HCT116 (cell line): ENCODE results near the gene AQP6. TPM values are rescaled to one million over a fixed set of nuclear protein-coding genes. Genes with fewer than 3 reads are reported as not detected.

Experiments used
- ATAC-seq: fragments of 200-7000 bp; cut with Tn5 transposase; 2 replicates; pipeline ENCODE4 v1.9.1; 2020; ENCODE audit warnings: mild to moderate bottlenecking, moderate library complexity
- BruUV-seq: library from RNA; stranded (reverse); fragments of 400-500 nt; replicated peaks from 2 replicates; lab custom pipeline; 2021; lab: Mats Ljungman, UMichigan
- CTCF ChIA-PET: fragments of 300-600 bp; sonication (Branson Sonifier 250); formaldehyde crosslinking; loops from one replicate; lab custom pipeline; 2021; ENCODE audit warnings: antibody characterized with exemption; lab: Charles Lee
- POLR2A ChIA-PET: fragments of 300-600, 350-600 bp; sonication (Branson Sonifier 250); formaldehyde crosslinking; loops from one replicate; lab custom pipeline; 2021; ENCODE audit warnings: antibody characterized with exemption; lab: Charles Lee
- RAD21 ChIA-PET, 2 experiments: fragments of 300-600 bp; sonication (Branson Sonifier 250); formaldehyde crosslinking; loops; one replicate each; lab custom pipeline; 2023; ENCODE audit warnings: low total read pairs in 2 of 2; ENCODE audit not compliant: uncharacterized antibody in 2 of 2, unreplicated experiment in 2 of 2, low non-redundant PET in 1 of 2; lab: Charles Lee
- DNase-seq: peaks from one replicate; pipeline ENCODE4 v3.0.0-alpha.2; 2010; ENCODE audit warnings: low read depth, low spot score
- H2AFZ ChIP-seq: fragments of 200-600 bp; shearing (Covaris generic), sonication (generic); 2 replicates; pipeline ENCODE4 v1.6.1; 2017; ENCODE audit warnings: low read depth, mixed run types, mixed read lengths, antibody characterized with exemption, low read length; ENCODE audit not compliant: poor library complexity, severe bottlenecking
- H3K27ac ChIP-seq: 2 replicates; pipeline ENCODE4 v1.5.1; 2012; ENCODE audit warnings: low read depth, low read length
- H3K27me3 ChIP-seq: fragments of 200-600 bp; sonication (generic); 2 replicates; pipeline ENCODE4 v1.6.1; 2016; ENCODE audit warnings: mixed run types, low read length, mixed read lengths; ENCODE audit not compliant: insufficient read depth
- H3K36me3 ChIP-seq, 2 experiments: fragments of 200-500 bp in 1 of 2; fragments of 200-600 bp in 1 of 2; sonication (Bioruptor generic) in 1 of 2; sonication (generic) in 1 of 2; 2 replicates each; pipeline versions ENCODE4 v1.5.1 to v1.6.1; 2014 to 2016; ENCODE audit warnings: low read length in 2 of 2, inconsistent platforms in 1 of 2, mixed read lengths in 1 of 2, mixed run types in 1 of 2; ENCODE audit not compliant: insufficient read depth in 2 of 2, control insufficient read depth in 1 of 2
- H3K4me1 ChIP-seq, 2 experiments: fragments of 200-600 bp in 1 of 2; sonication (generic) in 1 of 2; 2 replicates each; pipeline versions ENCODE4 v1.5.1 to v1.6.1; 2012 to 2017; ENCODE audit warnings: low read length in 2 of 2, inconsistent platforms in 1 of 2, mild to moderate bottlenecking in 1 of 2, mixed read lengths in 1 of 2, mixed run types in 1 of 2, moderate library complexity in 1 of 2; ENCODE audit not compliant: insufficient read depth in 2 of 2, control insufficient read depth in 1 of 2
- H3K4me2 ChIP-seq: fragments of 200-600 bp; sonication (generic); 2 replicates; pipeline ENCODE4 v1.6.1; 2017; ENCODE audit warnings: mixed run types, low read length, mixed read lengths
- H3K4me3 ChIP-seq, 2 experiments: fragments of 200-600 bp in 1 of 2; sonication (generic) in 1 of 2; replicated peaks in 1 of 2; 2 replicates each; pipeline ENCODE4 v1.5.1; 2011 to 2016; ENCODE audit warnings: low read length in 2 of 2, control low read depth in 1 of 2, low read depth in 1 of 2, mild to moderate bottlenecking in 1 of 2, mixed read lengths in 1 of 2, mixed run types in 1 of 2
- H3K79me2 ChIP-seq: fragments of 200-600 bp; sonication (generic); 2 replicates; pipeline ENCODE4 v1.6.1; 2017; ENCODE audit warnings: mild to moderate bottlenecking, mixed run types, low read length, moderate library complexity, mixed read lengths; ENCODE audit not compliant: insufficient read depth
- H3K9ac ChIP-seq: fragments of 200-600 bp; sonication (generic); 2 replicates; pipeline ENCODE4 v1.6.1; 2016; ENCODE audit warnings: low read length, mixed read lengths
- H3K9me2 ChIP-seq: fragments of 200-600 bp; sonication (generic), shearing (Covaris generic); 2 replicates; pipeline ENCODE4 v1.6.1; 2017; ENCODE audit warnings: mixed run types, mild to moderate bottlenecking, moderate library complexity; ENCODE audit not compliant: insufficient read depth
- H3K9me3 ChIP-seq, 2 experiments: fragments of 200-500 bp in 1 of 2; fragments of 200-600 bp in 1 of 2; sonication (Bioruptor generic) in 1 of 2; sonication (generic) in 1 of 2; 2 replicates each; pipeline ENCODE4 v1.6.1; 2014 to 2017; ENCODE audit warnings: low read length in 2 of 2, mixed read lengths in 2 of 2, inconsistent platforms in 1 of 2, low read depth in 1 of 2, mild to moderate bottlenecking in 1 of 2, mixed run types in 1 of 2, moderate library complexity in 1 of 2; ENCODE audit not compliant: control insufficient read depth in 1 of 2, insufficient read depth in 1 of 2
- H4K20me1 ChIP-seq: fragments of 200-600 bp; sonication (generic), shearing (Covaris generic); 2 replicates; pipeline ENCODE4 v1.6.1; 2017; ENCODE audit warnings: mixed run types, mild to moderate bottlenecking, moderate library complexity; ENCODE audit not compliant: insufficient read depth
- CEBPB ChIP-seq: IDR thresholded peaks from 2 replicates; pipeline ENCODE4 v1.6.1; 2012; ENCODE audit warnings: low read depth
- EZH2 ChIP-seq: fragments of 200-600 bp; sonication (generic); IDR thresholded peaks from 2 replicates; pipeline ENCODE4 v1.6.1; 2017; ENCODE audit warnings: antibody characterized with exemption, mixed run types
- POLR2A ChIP-seq: IDR thresholded peaks from 2 replicates; pipeline ENCODE4 v1.7.0; 2011; ENCODE audit warnings: borderline replicate concordance; ENCODE audit not compliant: insufficient read depth, insufficient read length; ENCODE audit errors: extremely low read depth
- RAD21 ChIP-seq: IDR thresholded peaks from 2 replicates; pipeline ENCODE4 v1.6.1; 2012; ENCODE audit warnings: low read depth, mild to moderate bottlenecking
- REST ChIP-seq: IDR thresholded peaks from 2 replicates; pipeline ENCODE4 v1.6.1; 2012; ENCODE audit warnings: low read depth
- SP1 ChIP-seq: IDR thresholded peaks from 2 replicates; pipeline ENCODE4 v1.6.1; 2012; ENCODE audit warnings: low read depth
- SRF ChIP-seq: IDR thresholded peaks from 2 replicates; pipeline ENCODE4 v1.6.1; 2012; ENCODE audit warnings: low read depth
- intact Hi-C: fragments of 100-400 bp; cut with micrococcal nuclease; formaldehyde crosslinking; loops from 2 replicates; pipeline ENCODE4 v1.10.0; 2022
- total RNA-seq: library from RNA; stranded (reverse); gene quantifications from one replicate; pipeline ENCODE4 v1.2.1, GENCODE V29; 2021; ENCODE audit not compliant: unreplicated experiment

AQP6 gene
- total RNA-seq, 1 experiment from 2014 or later: not detected

- RAD21 ChIA-PET: no interaction called here
- ATAC-seq: no peak
Observed at GRCh38 chr12:50003595-50003994, 30.8 kb downstream of the AQP6 start.

GRCh38 chr12:50004696-50005095 lies 31.9 kb downstream of the AQP6 start:
- intact Hi-C loops: no loop called here

More at GRCh38 chr12:50003595-50003994, 30.8 kb downstream of the AQP6 start:
- Histone ChIP-seq H3K9ac (no peak overlapping the region), H3K27ac (no peak overlapping the region), H4K20me1 (peaks cover 11% of the 10 kb centered on the region; the same call in 1 of the 2 replicates), H3K79me2 (peaks cover 51% of the 10 kb centered on the region), H3K4me3 (no peak overlapping the region), H3K4me2 (no peak overlapping the region), H3K4me1 (no peaks in the 10 kb centered on the region), H3K9me3 (no peaks in the 10 kb centered on the region), H3K9me2 (no peaks in the 10 kb centered on the region), H2AFZ (no peak overlapping the region), H3K27me3 (no peaks in the 10 kb centered on the region), H3K36me3 (peaks cover 57 to 69% of the 10 kb centered on the region in 2 experiments)
- intact Hi-C loops: no loop called here
- TF ChIP-seq RAD21 (no peak), EZH2 (no peak)
- ChIA-PET CTCF (interaction anchor here (1.7 kb wide), 1 partner anchor 36 kb away, joined by 6 read pairs; no protein-coding TSS in a partner anchor), POLR2A (no interaction called here)
- BruUV-seq: no TSS peak
- no peak for DNase-seq

More at GRCh38 chr12:50004696-50005095, 31.9 kb downstream of the AQP6 start:
- TF ChIP-seq REST: no peak
- no peak for TF ChIP-seq EZH2
- no peak for TF ChIP-seq CEBPB
- TF ChIP-seq SP1: no peak
- TF ChIP-seq SRF: no peak
- TF ChIP-seq POLR2A: no peak
- DNase-seq: no peak
- no peaks in the 10 kb centered on the region for H3K27me3 ChIP-seq
- peaks cover 47 to 64% of the 10 kb centered on the region in 2 experiments for H3K36me3 ChIP-seq
- ChIA-PET RAD21 (no interaction called here), CTCF (no interaction called here), POLR2A (no interaction called here)
- H3K9me3 ChIP-seq: no peaks in the 10 kb centered on the region
- H3K9ac ChIP-seq: no peak overlapping the region
- peaks cover 11% of the 10 kb centered on the region; the same call in 1 of the 2 replicates for H4K20me1 ChIP-seq
- H2AFZ ChIP-seq: no peak overlapping the region
- H3K9me2 ChIP-seq: no peaks in the 10 kb centered on the region
- no TSS peak for BruUV-seq
- ATAC-seq: no peak
- H3K4me3 ChIP-seq: no peak overlapping the region
- no peaks in the 10 kb centered on the region for H3K4me1 ChIP-seq
- no peak overlapping the region for H3K4me2 ChIP-seq
- peaks cover 62% of the 10 kb centered on the region for H3K79me2 ChIP-seq
- H3K27ac ChIP-seq: no peak overlapping the region
